ENCODE results near the gene MMP24OS. TPM values are rescaled to one million over a fixed set of nuclear protein-coding genes. Genes with fewer than 3 reads are reported as not detected.

The MMP24OS gene
- total and polyA plus RNA-seq, 2 of the 4 experiments (the other 2 are of a cell fraction), result 5.9 to 64.9 TPM

DNA sequence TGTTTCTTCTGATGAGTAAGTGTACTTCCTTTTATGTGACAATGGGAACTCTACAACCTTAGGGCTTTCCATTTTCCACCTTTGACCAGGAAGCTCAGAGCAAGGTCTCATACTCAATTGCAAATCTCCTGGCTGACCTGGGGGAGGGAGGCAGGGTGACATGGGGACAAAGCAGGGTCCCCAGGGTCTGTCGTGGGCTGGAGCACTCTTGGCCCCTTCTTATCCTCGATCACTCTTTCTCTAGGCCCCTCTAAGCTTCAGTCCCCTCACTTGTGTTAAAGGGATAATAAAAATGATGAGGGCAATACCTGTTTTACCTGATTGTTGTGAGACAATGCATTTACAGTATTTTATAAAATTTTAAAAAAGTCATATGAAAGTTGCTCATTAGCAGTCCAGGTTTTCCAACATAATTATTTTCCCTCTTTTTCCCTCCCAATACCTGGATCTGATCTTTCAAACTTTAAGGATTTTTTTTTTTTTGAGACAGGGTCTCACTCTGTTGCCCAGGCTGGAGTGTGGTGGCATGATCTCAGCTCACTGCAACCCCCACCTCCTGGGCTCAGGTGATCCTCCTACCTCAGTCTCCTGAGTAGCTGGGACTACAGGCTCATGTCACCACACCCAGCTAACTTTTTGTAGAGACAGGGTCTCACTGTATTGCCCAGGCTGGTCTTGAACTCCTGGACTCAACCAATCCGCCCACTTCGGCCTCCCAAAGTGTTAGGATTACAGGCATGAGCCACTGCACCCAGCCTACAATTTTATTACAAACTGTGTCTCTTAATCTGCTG is 22.7 kb upstream of the MMP24OS start:
- Histone ChIP-seq H3K9me1 (ENCODE audit: insufficient read depth, low read length) (peaks cover 28% of the 10 kb centered on the region), H3K56ac (ENCODE audit: extremely low read depth, insufficient read depth, low read length) (no peak overlapping the region), H4K8ac (ENCODE audit: low read depth in 2 of 2, low read length in 2 of 2) (no peak overlapping the region), H2BK5ac (ENCODE audit: low read depth, low read length, poor library complexity, severe bottlenecking) (no peak overlapping the region), H3K9ac (ENCODE audit: low read depth, low read length) (no peak overlapping the region), H4K20me1 (ENCODE audit: insufficient read depth, low read length) (no peaks in the 10 kb centered on the region), H2BK20ac (ENCODE audit: low read depth, low read length) (no peak overlapping the region), H3K4me2 (ENCODE audit: low read depth, low read length) (no peak overlapping the region), H3K18ac (ENCODE audit: low read depth, low read length) (no peak overlapping the region), H3K4me1 (ENCODE audit: control insufficient read depth, insufficient read depth, low read length) (peaks cover 36% of the 10 kb centered on the region), H2AK9ac (replicated peaks; ENCODE audit: low read depth, low read length, poor library complexity) (no peak overlapping the region), H4K5ac (ENCODE audit: low read depth, low read length) (no peak overlapping the region), H3K4ac (ENCODE audit: low read depth, low read length) (no peak overlapping the region), H3K23ac (ENCODE audit: low read depth, low read length) (no peak overlapping the region), H3K27ac (ENCODE audit: insufficient read depth, low read length) (no peak overlapping the region), H3K27me3 (ENCODE audit: control insufficient read depth, insufficient read depth, low read length) (no peaks in the 10 kb centered on the region), H3K4me3 (ENCODE audit: insufficient read depth, low read depth, low read length) (no peak overlapping the region), H2AK5ac (ENCODE audit: low read depth, low read length) (peak overlapping the region; percentile 37; the same call in 1 of the 2 replicates), H2BK120ac (ENCODE audit: low read depth, low read length) (no peak overlapping the region), H2BK15ac (ENCODE audit: low read depth, low read length) (no peak overlapping the region), H2AFZ (replicated peaks; ENCODE audit: low read length, poor library complexity) (no peak overlapping the region), H4K91ac (ENCODE audit: insufficient read depth, low read depth, low read length) (no peak overlapping the region), H3K14ac (replicated peaks; ENCODE audit: low read depth, low read length) (no peak overlapping the region), H3K79me1 (ENCODE audit: low read depth in 1 of 2, low read length in 2 of 2) (peaks cover 0 to 23% of the 10 kb centered on the region in 2 experiments; a peak in 2 of 4 replicates), H3K36me3 (ENCODE audit: control insufficient read depth, insufficient read depth, low read length) (no peaks in the 10 kb centered on the region), H3K9me3 (ENCODE audit: control insufficient read depth, insufficient read depth, low read length) (no peaks in the 10 kb centered on the region)
- no TSS peak for BruUV-seq (replicated peaks)
- in situ Hi-C loops (cut with MboI; ENCODE audit: low sequenced_read_pairs) (no loop called here), dilution Hi-C loops (cut with HindIII; ENCODE audit: low sequenced_read_pairs, unreplicated experiment) (no loop called here), intact Hi-C loops (cut with micrococcal nuclease) (loop anchor here (5.0 kb wide), 1 partner anchor 72 kb away; no protein-coding TSS in a partner anchor)
- CTCF ChIA-PET, result no interaction called here
- POLR2A ChIA-PET (ENCODE audit: unreplicated experiment), result no interaction called here
- DNase-seq (no peak), ATAC-seq (ENCODE audit: low read depth) (no peak)
- WGBS, 2 experiments (ENCODE audit: extremely low coverage in 2 of 2, insufficient read length in 1 of 2), result no CpG with 5 or more reads among the region's 4 CpGs
- TF ChIP-seq FOS (IDR thresholded peaks at IDR 0.05; ENCODE audit: low read depth, low read length) (no peak), SMC3 (IDR thresholded peaks at IDR 0.05; ENCODE audit: low read depth, low read length) (no peak), CHD1 (IDR thresholded peaks at IDR 0.05; ENCODE audit: low read depth, low read length) (no peak), POLR2A (IDR thresholded peaks at IDR 0.05; ENCODE audit: low read depth, low read length) (no peak), MAFK (IDR thresholded peaks at IDR 0.05; ENCODE audit: low read depth, low read length) (no peak), RCOR1 (IDR thresholded peaks at IDR 0.05; ENCODE audit: insufficient replicate concordance, low read length) (no peak), ELK1 (IDR thresholded peaks at IDR 0.05; ENCODE audit: borderline replicate concordance, low read depth, low read length) (no peak), MXI1 (IDR thresholded peaks at IDR 0.05; ENCODE audit: borderline replicate concordance, low read depth, low read length) (no peak), BHLHE40 (IDR thresholded peaks at IDR 0.05; ENCODE audit: low read depth, low read length) (no peak), RFX5 (IDR thresholded peaks at IDR 0.05; ENCODE audit: low read depth, low read length) (no peak)
- TF ChIP-seq, protein P1, sequence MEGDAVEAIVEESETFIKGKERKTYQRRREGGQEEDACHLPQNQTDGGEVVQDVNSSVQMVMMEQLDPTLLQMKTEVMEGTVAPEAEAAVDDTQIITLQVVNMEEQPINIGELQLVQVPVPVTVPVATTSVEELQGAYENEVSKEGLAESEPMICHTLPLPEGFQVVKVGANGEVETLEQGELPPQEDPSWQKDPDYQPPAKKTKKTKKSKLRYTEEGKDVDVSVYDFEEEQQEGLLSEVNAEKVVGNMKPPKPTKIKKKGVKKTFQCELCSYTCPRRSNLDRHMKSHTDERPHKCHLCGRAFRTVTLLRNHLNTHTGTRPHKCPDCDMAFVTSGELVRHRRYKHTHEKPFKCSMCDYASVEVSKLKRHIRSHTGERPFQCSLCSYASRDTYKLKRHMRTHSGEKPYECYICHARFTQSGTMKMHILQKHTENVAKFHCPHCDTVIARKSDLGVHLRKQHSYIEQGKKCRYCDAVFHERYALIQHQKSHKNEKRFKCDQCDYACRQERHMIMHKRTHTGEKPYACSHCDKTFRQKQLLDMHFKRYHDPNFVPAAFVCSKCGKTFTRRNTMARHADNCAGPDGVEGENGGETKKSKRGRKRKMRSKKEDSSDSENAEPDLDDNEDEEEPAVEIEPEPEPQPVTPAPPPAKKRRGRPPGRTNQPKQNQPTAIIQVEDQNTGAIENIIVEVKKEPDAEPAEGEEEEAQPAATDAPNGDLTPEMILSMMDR (conservative IDR thresholded peaks at IDR 0.05; ENCODE audit: low read depth, low read length), result no peak
- TF ChIP-seq, protein P2, sequence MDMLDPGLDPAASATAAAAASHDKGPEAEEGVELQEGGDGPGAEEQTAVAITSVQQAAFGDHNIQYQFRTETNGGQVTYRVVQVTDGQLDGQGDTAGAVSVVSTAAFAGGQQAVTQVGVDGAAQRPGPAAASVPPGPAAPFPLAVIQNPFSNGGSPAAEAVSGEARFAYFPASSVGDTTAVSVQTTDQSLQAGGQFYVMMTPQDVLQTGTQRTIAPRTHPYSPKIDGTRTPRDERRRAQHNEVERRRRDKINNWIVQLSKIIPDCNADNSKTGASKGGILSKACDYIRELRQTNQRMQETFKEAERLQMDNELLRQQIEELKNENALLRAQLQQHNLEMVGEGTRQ (IDR thresholded peaks at IDR 0.05; ENCODE audit: low read depth, low read length), result no peak
